BJ (cell line): ENCODE data around the gene WDR31. TPM values are rescaled to one million over a fixed set of nuclear protein-coding genes. Genes with fewer than 3 reads are reported as not detected.

ENCODE experiments used
- CTCF ChIA-PET: fragments of 350-600 bp; formaldehyde crosslinking; extraction: SDS; loops from one replicate; lab custom pipeline; 2021; ENCODE audit warnings: antibody characterized with exemption, inconsistent platforms; lab: Yijun Ruan, JAX
- POLR2A ChIA-PET: fragments of 300-600 bp; sonication (Branson Sonifier 250); formaldehyde crosslinking; extraction: SDS; loops from one replicate; lab custom pipeline; 2021; ENCODE audit warnings: antibody characterized with exemption; lab: Charles Lee
- DNase-seq: peaks from one replicate; pipeline ENCODE4 v3.0.0-alpha.2; 2011; ENCODE audit warnings: low read depth
- H3K27me3 ChIP-seq: 2 replicates; pipeline ENCODE4 v1.6.0; 2011; ENCODE audit warnings: low read length; ENCODE audit not compliant: control insufficient read depth, insufficient read depth
- H3K36me3 ChIP-seq: 2 replicates; pipeline ENCODE4 v1.5.1; 2011; ENCODE audit warnings: low read length; ENCODE audit not compliant: control insufficient read depth, insufficient read depth
- H3K4me3 ChIP-seq: 2 replicates; pipeline ENCODE4 v1.5.1; 2011; ENCODE audit warnings: low read depth, mild to moderate bottlenecking, control low read depth, low read length
- polyA plus RNA-seq: library from polyadenylated mRNA; depleted of rRNA; stranded (reverse); fragments of >200 nt; gene quantifications from 2 replicates; pipeline ENCODE4 v1.2.3, GENCODE V29; 2011
- TF ChIP-seq, protein P1 (sequence below): IDR thresholded peaks from 2 replicates; pipeline ENCODE4 v1.5.1; 2011; ENCODE audit warnings: low read depth, mild to moderate bottlenecking, control low read depth, inconsistent platforms, low read length, moderate library complexity; ENCODE audit not compliant: insufficient read depth

The WDR31 gene
- polyA plus RNA-seq, 1 experiment: 1.6 TPM

DNA sequence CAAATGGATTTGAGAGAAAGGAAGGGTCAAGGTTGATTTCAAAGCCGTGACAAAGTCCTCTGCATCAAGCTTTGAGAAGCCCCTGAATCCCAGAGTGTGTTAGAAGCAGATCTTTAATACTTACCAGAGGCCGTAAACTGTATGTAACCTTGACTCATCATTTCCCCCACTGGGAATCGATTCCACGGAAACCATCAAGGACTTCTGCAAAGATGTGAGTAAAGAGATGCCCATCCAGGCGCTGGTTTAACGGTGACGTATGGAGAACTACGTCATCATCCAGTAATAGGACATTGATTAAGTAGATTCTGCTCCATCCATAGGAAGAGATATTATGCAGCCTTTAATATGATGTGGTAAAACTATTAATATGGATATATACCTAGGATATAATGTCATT lies 38.5 kb downstream of the WDR31 start:
- DNase-seq: no peak
- CTCF ChIA-PET: interaction anchor here (1.2 to 1.3 kb wide), 2 partner anchors 8 to 106 kb away, joined by 3 read pairs; no protein-coding TSS in a partner anchor
- TF ChIP-seq, protein P1, sequence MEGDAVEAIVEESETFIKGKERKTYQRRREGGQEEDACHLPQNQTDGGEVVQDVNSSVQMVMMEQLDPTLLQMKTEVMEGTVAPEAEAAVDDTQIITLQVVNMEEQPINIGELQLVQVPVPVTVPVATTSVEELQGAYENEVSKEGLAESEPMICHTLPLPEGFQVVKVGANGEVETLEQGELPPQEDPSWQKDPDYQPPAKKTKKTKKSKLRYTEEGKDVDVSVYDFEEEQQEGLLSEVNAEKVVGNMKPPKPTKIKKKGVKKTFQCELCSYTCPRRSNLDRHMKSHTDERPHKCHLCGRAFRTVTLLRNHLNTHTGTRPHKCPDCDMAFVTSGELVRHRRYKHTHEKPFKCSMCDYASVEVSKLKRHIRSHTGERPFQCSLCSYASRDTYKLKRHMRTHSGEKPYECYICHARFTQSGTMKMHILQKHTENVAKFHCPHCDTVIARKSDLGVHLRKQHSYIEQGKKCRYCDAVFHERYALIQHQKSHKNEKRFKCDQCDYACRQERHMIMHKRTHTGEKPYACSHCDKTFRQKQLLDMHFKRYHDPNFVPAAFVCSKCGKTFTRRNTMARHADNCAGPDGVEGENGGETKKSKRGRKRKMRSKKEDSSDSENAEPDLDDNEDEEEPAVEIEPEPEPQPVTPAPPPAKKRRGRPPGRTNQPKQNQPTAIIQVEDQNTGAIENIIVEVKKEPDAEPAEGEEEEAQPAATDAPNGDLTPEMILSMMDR: no peak
- H3K27me3 ChIP-seq: peaks cover 4% of the 10 kb centered on the region
- H3K4me3 ChIP-seq: no peak overlapping the region
- POLR2A ChIA-PET: no interaction called here
- H3K36me3 ChIP-seq: no peaks in the 10 kb centered on the region

DNA sequence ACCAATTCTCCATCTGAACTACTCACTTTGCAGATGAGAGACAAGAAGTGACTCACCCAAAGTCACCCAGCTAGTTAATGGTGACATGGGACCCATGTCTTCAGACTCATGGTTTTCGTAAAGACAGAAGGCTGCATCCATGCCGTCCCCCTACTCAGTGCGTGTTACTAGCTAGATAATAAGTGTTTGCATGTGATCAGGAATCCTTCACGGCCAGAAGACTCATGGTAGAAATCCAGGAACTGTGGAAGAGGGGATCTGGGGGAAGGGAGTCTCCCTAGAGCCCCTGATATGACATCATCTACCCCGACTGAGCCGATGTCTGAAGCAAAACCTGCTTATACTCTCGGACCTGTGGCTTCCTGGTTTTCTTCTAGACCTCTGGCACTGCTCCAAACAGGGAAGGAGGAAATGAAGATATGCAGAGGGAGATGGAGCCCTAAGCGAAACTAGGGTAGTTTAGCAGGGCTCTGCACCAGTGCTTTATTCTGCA lies 40.2 kb downstream of the WDR31 start:
- Histone ChIP-seq H3K4me3 (no peak overlapping the region), H3K36me3 (no peaks in the 10 kb centered on the region), H3K27me3 (peaks cover 3% of the 10 kb centered on the region)
- no peak for DNase-seq
- ChIA-PET CTCF (interaction anchor here (0.9 to 1.2 kb wide), 3 partner anchors 18 to 108 kb away, joined by 3 read pairs; no protein-coding TSS in a partner anchor), POLR2A (no interaction called here)
- TF ChIP-seq, protein P1: no peak

DNA sequence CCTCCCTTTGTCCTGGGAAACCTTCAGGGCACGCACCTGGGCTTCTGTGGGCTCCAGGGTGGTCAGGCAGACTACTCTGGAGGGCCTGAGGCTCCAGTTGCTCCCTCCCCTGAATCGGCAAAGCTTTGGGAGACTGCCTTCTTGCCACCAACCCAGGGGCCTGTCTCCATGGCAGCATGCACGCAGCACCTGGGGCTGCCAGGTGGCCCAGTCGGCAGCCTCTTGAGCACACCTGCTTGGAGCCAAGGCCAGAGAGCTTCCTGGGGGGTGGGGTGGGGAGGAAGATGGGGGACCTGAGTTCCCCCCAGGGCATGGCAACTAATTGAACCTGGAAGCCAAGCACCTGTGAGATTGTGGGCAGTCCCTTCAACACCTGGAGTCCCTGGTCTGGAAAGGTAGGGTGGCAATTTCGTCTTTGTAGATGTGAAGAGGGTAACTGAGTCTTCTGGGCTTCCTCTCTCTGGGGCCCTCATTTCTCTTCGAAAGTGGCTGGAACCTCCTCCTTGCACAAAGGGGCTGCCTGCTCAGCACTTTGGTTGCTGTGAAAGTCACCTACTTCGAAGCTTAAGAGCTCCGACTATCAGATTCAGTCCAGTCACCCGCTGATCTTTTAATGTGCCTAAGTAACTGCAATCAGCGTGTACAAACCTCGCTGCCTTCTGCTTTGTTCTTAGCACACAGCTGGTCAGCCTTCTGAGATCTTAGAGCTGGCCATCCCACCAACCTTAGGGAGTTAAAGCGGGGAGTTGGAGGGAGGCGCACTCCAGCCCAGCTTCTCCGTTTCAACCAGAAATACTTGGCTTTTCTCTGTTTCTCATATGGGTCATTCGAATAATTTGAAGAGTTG lies 40.9 kb downstream of the WDR31 start:
- CTCF ChIA-PET: interaction anchor here (0.9 to 1.2 kb wide), 4 partner anchors 13 to 109 kb away, joined by 3 read pairs; no protein-coding TSS in a partner anchor
- H3K4me3 ChIP-seq: no peak overlapping the region
- H3K27me3 ChIP-seq: peaks cover 3% of the 10 kb centered on the region
- POLR2A ChIA-PET: no interaction called here
- DNase-seq: no peak
- TF ChIP-seq, protein P1: no peak
- H3K36me3 ChIP-seq: no peaks in the 10 kb centered on the region

DNA sequence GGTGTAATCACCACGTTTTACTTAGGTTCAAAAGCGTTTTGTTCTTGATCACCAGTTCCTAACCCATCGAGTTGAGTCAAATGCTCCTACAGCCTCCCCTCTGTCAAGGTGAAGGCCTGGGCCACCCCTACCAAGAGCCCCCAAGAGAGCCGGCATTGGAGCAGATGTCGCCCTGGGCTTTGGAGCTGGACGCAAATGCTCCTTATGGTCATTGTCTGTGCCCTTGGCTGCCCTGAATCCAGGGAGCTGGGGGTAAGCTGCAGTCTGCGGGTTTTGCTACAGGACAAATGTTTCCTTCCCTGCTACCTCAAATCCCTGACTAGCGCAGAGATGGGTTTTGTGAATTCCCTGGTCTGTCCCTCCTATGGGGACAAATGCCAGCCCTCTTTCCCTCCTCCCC lies 41.8 kb downstream of the WDR31 start:
- peaks cover under 1% of the 10 kb centered on the region; the same call in 1 of the 2 replicates for H3K36me3 ChIP-seq
- TF ChIP-seq, protein P1: no peak
- no peak for DNase-seq
- no peak overlapping the region for H3K4me3 ChIP-seq
- peaks cover 3% of the 10 kb centered on the region for H3K27me3 ChIP-seq
- ChIA-PET CTCF (interaction anchor here (1.0 kb wide), 1 partner anchor 14 kb away, joined by 3 read pairs; no protein-coding TSS in a partner anchor), POLR2A (no interaction called here)
